CD8-positive, alpha-beta memory T cell (primary cell): ENCODE data around the gene LINC00305. TPM values are rescaled to one million over a fixed set of nuclear protein-coding genes. Genes with fewer than 3 reads are reported as not detected.
A peak's percentile ranks its signal among the peaks of the same experiment; 100 is the strongest.

Experiments
- CTCF ChIA-PET: fragments of 350-600 bp; sonication (Branson Sonifier 250); formaldehyde crosslinking; loops from one replicate; lab custom pipeline; 2021; ENCODE audit warnings: antibody characterized with exemption; lab: Charles Lee
- POLR2A ChIA-PET: fragments of 350-600 bp; sonication (Branson Sonifier 250); formaldehyde crosslinking; loops from one replicate; lab custom pipeline; 2021; ENCODE audit warnings: antibody characterized with exemption; lab: Charles Lee
- DNase-seq, 5 donors: peaks; one replicate each; pipeline versions ENCODE4 v3.0.0 to v3.0.0-alpha.2; 2020 to 2022; ENCODE audit warnings: mixed read lengths in 1 of 5
- H3K27ac ChIP-seq: one replicate; pipeline ENCODE4 v1.7.0; 2013; ENCODE audit warnings: low read depth, mild to moderate bottlenecking, low read length, moderate library complexity
- H3K27me3 ChIP-seq: 2 replicates; pipeline ENCODE4 v1.7.0; 2013; ENCODE audit warnings: low read length, mild to moderate bottlenecking; ENCODE audit not compliant: insufficient read depth, poor library complexity, severe bottlenecking
- H3K36me3 ChIP-seq: 2 replicates; pipeline ENCODE4 v1.7.0; 2013; ENCODE audit warnings: mild to moderate bottlenecking, low read length, moderate library complexity; ENCODE audit not compliant: insufficient read depth
- H3K4me1 ChIP-seq: 2 replicates; pipeline ENCODE4 v1.7.0; 2013; ENCODE audit warnings: mild to moderate bottlenecking, low read length, moderate library complexity; ENCODE audit not compliant: insufficient read depth
- H3K4me3 ChIP-seq: 2 replicates; pipeline ENCODE4 v1.7.0; 2013; ENCODE audit warnings: mild to moderate bottlenecking, low read length
- H3K9me3 ChIP-seq: 2 replicates; pipeline ENCODE4 v1.7.0; 2013; ENCODE audit warnings: mild to moderate bottlenecking, low read length
- H3K27ac Mint-ChIP-seq, 8 donors: one replicate each; pipeline ENCODE4 v1.8.0; 2020 to 2021; ENCODE audit warnings: mixed read lengths in 8 of 8, mild to moderate bottlenecking in 6 of 8, inconsistent platforms in 3 of 8, moderate library complexity in 3 of 8
- H3K27me3 Mint-ChIP-seq, 2 donors: one replicate each; pipeline ENCODE4 v1.8.0; 2020 to 2021; ENCODE audit warnings: mixed read lengths in 2 of 2, mild to moderate bottlenecking in 1 of 2, moderate library complexity in 1 of 2
- H3K36me3 Mint-ChIP-seq, 3 donors: one replicate each; pipeline ENCODE4 v1.8.0; 2020 to 2021; ENCODE audit warnings: mixed read lengths in 3 of 3, inconsistent platforms in 1 of 3, mild to moderate bottlenecking in 1 of 3
- H3K4me1 Mint-ChIP-seq, 3 donors: one replicate each; pipeline ENCODE4 v1.8.0; 2020 to 2021; ENCODE audit warnings: mixed read lengths in 3 of 3, inconsistent platforms in 1 of 3, mild to moderate bottlenecking in 1 of 3
- H3K4me3 Mint-ChIP-seq, 7 donors: one replicate each; pipeline ENCODE4 v1.8.0; 2020 to 2021; ENCODE audit warnings: mixed read lengths in 7 of 7, mild to moderate bottlenecking in 6 of 7, moderate library complexity in 4 of 7, inconsistent platforms in 2 of 7
- H3K9me3 Mint-ChIP-seq, 5 donors: one replicate each; pipeline ENCODE4 v1.8.0; 2020 to 2022; ENCODE audit warnings: mixed read lengths in 5 of 5, mild to moderate bottlenecking in 3 of 5, moderate library complexity in 2 of 5, inconsistent platforms in 1 of 5
- polyA plus RNA-seq: library from polyadenylated mRNA; unstranded; fragments of 300-500 nt; fragmentation: Illumina TruSeq; gene quantifications from one replicate; pipeline ENCODE4 v1.2.3, GENCODE V29; 2021
- total RNA-seq, 2 experiments: library from RNA; stranded (reverse); gene quantifications; one replicate each; pipeline ENCODE4 v1.2.3, GENCODE V29; 2021

The LINC00305 gene
- total and polyA plus RNA-seq, 3 experiments from 2014 or later: not detected

DNA sequence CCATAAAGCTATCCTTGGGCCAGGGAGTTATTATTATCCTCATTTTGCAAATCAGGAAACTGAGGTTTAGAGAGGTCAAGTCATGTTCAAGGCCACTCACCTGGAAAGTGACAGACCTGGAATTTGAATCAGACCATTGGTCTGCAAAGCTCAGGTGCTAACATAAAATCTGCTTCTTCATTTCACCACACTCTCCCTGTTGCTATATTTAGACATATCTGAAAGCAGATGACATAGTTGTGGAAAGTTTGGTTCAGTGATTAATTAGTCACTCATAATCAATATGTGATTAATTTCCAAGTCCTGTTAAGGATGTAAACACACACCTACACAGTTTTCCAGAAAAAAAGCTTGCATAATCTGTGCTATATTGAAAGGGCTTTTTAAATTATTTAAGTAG is 57.4 kb downstream of the LINC00305 start:
- no peaks in the 10 kb centered on the region for H3K36me3 ChIP-seq
- H3K27me3 Mint-ChIP-seq: peaks cover 0 to 11% of the 10 kb centered on the region in 2 donors
- H3K27ac Mint-ChIP-seq: no peak overlapping the region
- ChIA-PET CTCF (no interaction called here), POLR2A (no interaction called here)
- no peaks in the 10 kb centered on the region for H3K9me3 ChIP-seq
- H3K9me3 Mint-ChIP-seq: peaks cover 0 to 2% (median 0%) of the 10 kb centered on the region in 5 donors
- DNase-seq: no peak
- no peak overlapping the region for H3K4me3 ChIP-seq
- H3K4me1 Mint-ChIP-seq: no peaks in the 10 kb centered on the region
- no peak overlapping the region for H3K4me3 Mint-ChIP-seq
- no peaks in the 10 kb centered on the region for H3K27me3 ChIP-seq
- no peak overlapping the region for H3K27ac ChIP-seq
- H3K36me3 Mint-ChIP-seq: no peaks in the 10 kb centered on the region
- H3K4me1 ChIP-seq: no peaks in the 10 kb centered on the region

DNA sequence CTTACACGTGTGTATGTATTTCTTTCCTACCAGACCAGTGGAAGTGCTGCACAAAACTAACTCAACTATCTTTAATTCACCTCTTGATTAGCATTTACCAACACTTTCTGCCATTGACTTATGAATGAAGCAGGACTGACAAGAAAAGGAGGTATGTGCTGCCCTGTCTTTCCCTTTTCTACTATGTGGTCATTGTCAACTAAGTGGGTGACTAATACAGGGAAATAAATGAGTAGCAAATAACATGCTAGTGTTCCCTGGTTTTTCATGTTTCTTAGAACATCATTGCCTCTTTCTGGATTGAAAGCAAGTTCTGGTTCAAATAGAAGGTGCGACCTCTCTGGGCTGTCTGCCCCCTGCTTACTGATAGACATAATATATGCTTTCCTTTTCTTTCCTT is 58.0 kb downstream of the LINC00305 start:
- DNase-seq: no peak
- ChIA-PET CTCF (no interaction called here), POLR2A (no interaction called here)
- no peak overlapping the region for H3K27ac ChIP-seq
- peaks cover 0 to 2% (median 0%) of the 10 kb centered on the region in 5 donors for H3K9me3 Mint-ChIP-seq
- H3K36me3 Mint-ChIP-seq: no peaks in the 10 kb centered on the region
- no peaks in the 10 kb centered on the region for H3K4me1 ChIP-seq
- H3K4me3 ChIP-seq: no peak overlapping the region
- H3K4me3 Mint-ChIP-seq: no peak overlapping the region
- no peaks in the 10 kb centered on the region for H3K36me3 ChIP-seq
- no peaks in the 10 kb centered on the region for H3K4me1 Mint-ChIP-seq
- no peaks in the 10 kb centered on the region for H3K9me3 ChIP-seq
- peaks cover 0 to 11% of the 10 kb centered on the region in 2 donors for H3K27me3 Mint-ChIP-seq
- H3K27me3 ChIP-seq: no peaks in the 10 kb centered on the region
- H3K27ac Mint-ChIP-seq: peak overlapping the region in 1 of 8 donors; percentile 12

DNA sequence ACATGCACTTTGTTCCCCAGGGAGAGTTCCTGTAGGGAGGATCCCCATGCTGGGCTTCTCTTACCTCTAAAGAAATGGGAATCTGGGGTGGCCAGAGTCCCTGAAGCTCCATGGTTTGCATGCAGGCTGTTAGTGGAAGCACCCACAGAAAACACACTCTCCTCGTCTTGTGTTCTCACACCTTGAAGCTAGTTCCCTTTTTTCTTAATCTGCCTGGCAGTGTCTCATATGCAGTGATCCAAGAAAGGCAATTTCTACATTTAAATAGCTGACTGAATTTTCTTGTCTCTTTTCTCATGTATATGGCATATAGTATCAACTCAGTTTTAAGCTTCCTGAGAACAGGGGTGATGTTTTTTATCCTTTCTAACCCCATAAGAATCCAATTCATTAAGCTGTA is 65.0 kb downstream of the LINC00305 start:
- peak overlapping the region in 1 of 8 donors; percentile 18 for H3K27ac Mint-ChIP-seq

DNA sequence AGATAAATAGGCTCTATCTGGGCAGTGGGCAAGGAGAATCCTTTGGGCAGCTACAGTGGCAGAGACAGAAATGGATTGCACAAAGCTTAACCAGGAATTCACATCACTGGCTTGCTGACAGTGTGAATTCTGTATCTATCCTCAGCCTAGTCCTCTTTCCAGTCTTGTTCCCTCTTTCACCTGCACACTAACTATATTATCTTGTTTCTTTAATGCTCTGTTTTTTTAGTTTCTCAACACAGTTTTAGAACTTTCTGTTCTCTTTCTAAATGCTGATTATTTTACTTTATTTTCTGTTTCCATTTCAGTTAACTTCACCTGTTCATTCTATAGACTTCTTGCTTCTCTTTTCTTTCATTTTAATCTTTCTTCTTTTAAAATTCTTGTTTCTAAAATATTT is 66.4 kb downstream of the LINC00305 start:
- Mint-ChIP-seq H3K27ac (no peak overlapping the region), H3K4me1 (no peaks in the 10 kb centered on the region), H3K27me3 (peaks cover 0 to 2% of the 10 kb centered on the region in 2 donors), H3K9me3 (no peaks in the 10 kb centered on the region), H3K36me3 (no peaks in the 10 kb centered on the region), H3K4me3 (no peak overlapping the region)
- no peak for DNase-seq
- Histone ChIP-seq H3K27me3 (no peaks in the 10 kb centered on the region), H3K36me3 (no peaks in the 10 kb centered on the region), H3K27ac (no peak overlapping the region), H3K4me3 (no peak overlapping the region), H3K9me3 (no peaks in the 10 kb centered on the region), H3K4me1 (no peaks in the 10 kb centered on the region)
- ChIA-PET POLR2A (no interaction called here), CTCF (no interaction called here)

More for the DNA sequence above, 65.0 kb downstream of the LINC00305 start:
- no peak for DNase-seq
- Mint-ChIP-seq H3K9me3 (no peaks in the 10 kb centered on the region), H3K27me3 (peaks cover 0 to 2% of the 10 kb centered on the region in 2 donors), H3K4me1 (no peaks in the 10 kb centered on the region), H3K36me3 (no peaks in the 10 kb centered on the region), H3K4me3 (no peak overlapping the region)
- Histone ChIP-seq H3K36me3 (no peaks in the 10 kb centered on the region), H3K4me1 (no peaks in the 10 kb centered on the region), H3K27me3 (no peaks in the 10 kb centered on the region), H3K27ac (no peak overlapping the region), H3K4me3 (no peak overlapping the region), H3K9me3 (no peaks in the 10 kb centered on the region)
- CTCF ChIA-PET: no interaction called here
- POLR2A ChIA-PET: no interaction called here

DNA sequence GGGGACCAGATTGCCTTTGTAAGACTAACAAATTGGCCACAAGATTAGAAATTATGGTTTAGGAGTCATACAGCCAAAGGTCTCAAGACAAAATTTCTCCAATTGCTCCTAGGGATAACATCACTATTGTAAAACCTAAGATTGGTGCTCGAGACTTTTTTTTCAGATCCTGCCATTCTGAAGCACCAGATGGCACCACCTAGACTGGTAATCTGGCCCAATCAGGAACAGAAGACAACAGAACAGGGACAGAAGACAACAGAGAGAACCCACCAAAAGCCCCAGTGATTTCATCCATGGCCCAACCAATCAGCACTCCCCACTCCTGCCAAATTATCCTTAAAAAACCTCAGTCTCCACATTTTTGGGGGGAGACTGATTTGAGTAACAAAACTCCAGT is 66.8 kb downstream of the LINC00305 start:
- CTCF ChIA-PET: no interaction called here
- H3K4me3 ChIP-seq: no peak overlapping the region
- no peaks in the 10 kb centered on the region for H3K9me3 Mint-ChIP-seq
- peaks cover 0 to 2% of the 10 kb centered on the region in 2 donors for H3K27me3 Mint-ChIP-seq
- no peaks in the 10 kb centered on the region for H3K9me3 ChIP-seq
- POLR2A ChIA-PET: no interaction called here
- H3K36me3 Mint-ChIP-seq: no peaks in the 10 kb centered on the region
- H3K27ac Mint-ChIP-seq: no peak overlapping the region
- no peaks in the 10 kb centered on the region for H3K4me1 Mint-ChIP-seq
- H3K27me3 ChIP-seq: no peaks in the 10 kb centered on the region
- H3K4me3 Mint-ChIP-seq: no peak overlapping the region
- no peaks in the 10 kb centered on the region for H3K4me1 ChIP-seq
- H3K27ac ChIP-seq: no peak overlapping the region
- DNase-seq: no peak
- no peaks in the 10 kb centered on the region for H3K36me3 ChIP-seq

DNA sequence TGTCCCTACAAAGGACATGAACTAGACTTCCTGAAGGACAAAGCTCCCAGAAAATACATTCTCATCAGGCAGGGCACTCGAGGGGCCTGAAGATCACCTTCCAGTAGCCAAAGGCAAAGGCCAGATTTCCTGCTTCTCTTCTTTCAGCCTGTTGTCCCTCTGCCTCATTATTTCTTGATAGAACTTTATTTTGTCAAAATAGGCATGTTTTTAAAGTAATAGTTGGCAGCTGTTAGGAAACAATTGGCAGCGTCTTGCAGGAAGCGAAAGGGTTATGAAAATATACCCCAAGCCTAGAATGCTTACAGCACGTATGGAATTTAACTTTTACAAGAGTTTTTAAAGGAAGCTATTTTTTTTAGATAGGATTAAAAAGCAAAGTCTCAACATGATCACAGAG is 74.9 kb downstream of the LINC00305 start:
- no peaks in the 10 kb centered on the region for H3K9me3 ChIP-seq

DNA sequence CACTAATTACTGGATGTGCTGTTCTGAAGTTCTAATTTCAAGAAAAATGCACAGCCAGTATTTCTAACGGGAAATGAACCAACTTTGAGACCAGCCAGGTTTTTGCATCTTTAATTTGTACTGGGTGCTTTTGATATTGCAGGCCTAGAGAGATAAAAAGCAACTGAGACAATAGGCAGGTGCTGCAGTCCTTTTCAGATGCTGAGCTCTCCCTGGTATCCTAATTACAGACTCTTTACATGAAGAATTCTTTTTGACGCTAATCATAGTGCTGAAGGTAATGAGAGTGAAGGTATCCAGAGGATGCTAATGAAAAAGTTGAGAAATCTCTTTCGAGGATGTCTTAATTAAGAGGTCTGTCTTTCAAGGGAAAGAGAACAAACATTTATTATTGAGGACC is 93.9 kb downstream of the LINC00305 start:
- DNase-seq: no peak
- POLR2A ChIA-PET: no interaction called here
- Mint-ChIP-seq H3K27ac (no peak overlapping the region), H3K27me3 (no peaks in the 10 kb centered on the region), H3K9me3 (peaks cover 0 to 3% (median 0%) of the 10 kb centered on the region in 5 donors), H3K36me3 (no peaks in the 10 kb centered on the region), H3K4me3 (no peak overlapping the region), H3K4me1 (no peaks in the 10 kb centered on the region)
- H3K9me3 ChIP-seq: no peaks in the 10 kb centered on the region
- H3K27ac ChIP-seq: no peak overlapping the region
- no peak overlapping the region for H3K4me3 ChIP-seq
- H3K36me3 ChIP-seq: no peaks in the 10 kb centered on the region
- CTCF ChIA-PET: no interaction called here
- no peaks in the 10 kb centered on the region for H3K4me1 ChIP-seq
- no peaks in the 10 kb centered on the region for H3K27me3 ChIP-seq

More for the DNA sequence above, 74.9 kb downstream of the LINC00305 start:
- Histone ChIP-seq H3K4me1 (no peaks in the 10 kb centered on the region), H3K36me3 (no peaks in the 10 kb centered on the region), H3K27me3 (no peaks in the 10 kb centered on the region), H3K4me3 (no peak overlapping the region), H3K27ac (no peak overlapping the region)
- Mint-ChIP-seq H3K27me3 (peaks cover 0 to 6% of the 10 kb centered on the region in 2 donors), H3K9me3 (peaks cover 0 to 7% (median 6%) of the 10 kb centered on the region in 5 donors), H3K27ac (no peak overlapping the region), H3K4me1 (no peaks in the 10 kb centered on the region), H3K36me3 (no peaks in the 10 kb centered on the region), H3K4me3 (no peak overlapping the region)
- ChIA-PET CTCF (no interaction called here), POLR2A (no interaction called here)
- no peak for DNase-seq

DNA sequence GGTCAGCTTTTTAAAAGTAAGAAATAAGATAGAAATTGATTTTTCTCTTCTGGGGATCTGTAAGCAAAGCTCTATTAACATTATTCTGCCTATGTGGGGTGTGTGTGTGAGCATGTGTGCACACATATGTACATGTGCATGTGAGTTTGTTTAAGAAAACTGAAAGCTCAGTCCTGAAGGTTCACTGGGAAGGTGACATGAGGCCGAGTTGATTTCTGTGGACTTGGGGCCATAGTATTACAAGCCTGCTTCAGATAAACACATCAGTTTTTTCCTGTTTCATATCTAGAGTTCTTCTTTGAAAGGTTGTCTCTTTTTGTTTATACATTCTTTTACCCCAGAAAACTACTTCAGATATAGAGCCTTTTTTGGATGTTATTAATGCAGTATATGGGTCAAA is 95.6 kb downstream of the LINC00305 start:
- Histone ChIP-seq H3K36me3 (no peaks in the 10 kb centered on the region), H3K4me3 (no peak overlapping the region), H3K27me3 (no peaks in the 10 kb centered on the region), H3K9me3 (no peaks in the 10 kb centered on the region), H3K4me1 (no peaks in the 10 kb centered on the region), H3K27ac (no peak overlapping the region)
- DNase-seq: no peak
- H3K9me3 Mint-ChIP-seq: no peaks in the 10 kb centered on the region
- ChIA-PET POLR2A (no interaction called here), CTCF (no interaction called here)
- no peaks in the 10 kb centered on the region for H3K27me3 Mint-ChIP-seq
- no peak overlapping the region for H3K27ac Mint-ChIP-seq
- no peaks in the 10 kb centered on the region for H3K4me1 Mint-ChIP-seq
- H3K4me3 Mint-ChIP-seq: no peak overlapping the region
- no peaks in the 10 kb centered on the region for H3K36me3 Mint-ChIP-seq

DNA sequence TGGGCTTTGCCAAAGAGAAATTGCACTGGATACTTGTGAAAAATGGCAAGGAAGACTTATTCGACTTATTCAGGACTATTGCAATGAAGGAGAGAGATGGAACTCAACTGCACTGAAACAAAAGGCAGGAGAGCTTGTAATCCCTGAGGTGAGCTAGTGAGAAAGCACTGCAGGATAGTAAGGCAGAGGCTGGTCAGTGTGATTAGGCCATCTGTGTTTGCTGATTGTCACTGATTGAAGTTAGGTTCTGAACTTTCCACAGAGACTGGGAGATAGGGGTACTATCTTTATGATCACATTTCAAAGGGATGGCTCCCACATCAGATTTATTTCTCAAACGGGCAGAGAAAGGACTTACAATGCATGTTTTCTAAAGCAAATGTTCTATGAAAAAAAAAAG is 96.1 kb downstream of the LINC00305 start:
- no peaks in the 10 kb centered on the region for H3K36me3 ChIP-seq
- DNase-seq: no peak
- ChIA-PET CTCF (no interaction called here), POLR2A (no interaction called here)
- Mint-ChIP-seq H3K27me3 (no peaks in the 10 kb centered on the region), H3K27ac (no peak overlapping the region), H3K36me3 (no peaks in the 10 kb centered on the region), H3K9me3 (no peaks in the 10 kb centered on the region), H3K4me3 (no peak overlapping the region), H3K4me1 (no peaks in the 10 kb centered on the region)
- H3K4me1 ChIP-seq: no peaks in the 10 kb centered on the region
- H3K27ac ChIP-seq: no peak overlapping the region
- no peak overlapping the region for H3K4me3 ChIP-seq
- no peaks in the 10 kb centered on the region for H3K27me3 ChIP-seq
- no peaks in the 10 kb centered on the region for H3K9me3 ChIP-seq
